ENCODE measurements around the gene PTGIS.

Gene PTGIS

GRCh38 chr20:49480236-49480635, 87.7 kb downstream of the PTGIS start:
- TF ChIP-seq TCF12 (IDR thresholded peaks at IDR 0.05; ENCODE audit: low read depth) (no peak), REST (IDR thresholded peaks at IDR 0.05; ENCODE audit: low read depth) (no peak), NFIC (IDR thresholded peaks at IDR 0.05) (no peak), MAX (IDR thresholded peaks at IDR 0.05) (no peak), CREB1 (IDR thresholded peaks at IDR 0.05; ENCODE audit: low read depth) (no peak), EP300 (IDR thresholded peaks at IDR 0.05; ENCODE audit: borderline replicate concordance) (no peak), TEAD4 (IDR thresholded peaks at IDR 0.05) (no peak), USF1 (IDR thresholded peaks at IDR 0.05) (no peak), YY1 (IDR thresholded peaks at IDR 0.05; ENCODE audit: low read depth) (no peak)

- TF ChIP-seq MAX (IDR thresholded peaks at IDR 0.05) (no peak), TEAD4 (IDR thresholded peaks at IDR 0.05) (no peak), CREB1 (IDR thresholded peaks at IDR 0.05; ENCODE audit: low read depth) (no peak), REST (IDR thresholded peaks at IDR 0.05; ENCODE audit: low read depth) (no peak), RAD21 (IDR thresholded peaks at IDR 0.05; ENCODE audit: low read depth) (no peak), EP300 (IDR thresholded peaks at IDR 0.05; ENCODE audit: borderline replicate concordance) (no peak)
Observed at GRCh38 chr20:49479785-49480184, 88.2 kb downstream of the PTGIS start.

- no peak for TF ChIP-seq EP300 (IDR thresholded peaks at IDR 0.05; ENCODE audit: borderline replicate concordance)
- no peak for TF ChIP-seq YY1 (IDR thresholded peaks at IDR 0.05; ENCODE audit: low read depth)
- no peak for TF ChIP-seq EGR1 (IDR thresholded peaks at IDR 0.05)
- TF ChIP-seq ZBTB7A (IDR thresholded peaks at IDR 0.05; ENCODE audit: low read depth), result no peak
- no peak for TF ChIP-seq TCF12 (IDR thresholded peaks at IDR 0.05; ENCODE audit: low read depth)
- TF ChIP-seq TEAD4 (IDR thresholded peaks at IDR 0.05), result no peak
- no peak for TF ChIP-seq MAX (IDR thresholded peaks at IDR 0.05)
- TF ChIP-seq CEBPB (IDR thresholded peaks at IDR 0.05), result no peak
- TF ChIP-seq RAD21 (IDR thresholded peaks at IDR 0.05; ENCODE audit: low read depth), result no peak
- no peak for TF ChIP-seq FOXM1 (IDR thresholded peaks at IDR 0.05; ENCODE audit: borderline replicate concordance, low read depth)
Observed at GRCh38 chr20:49478754-49479689, 88.9 kb downstream of the PTGIS start.

GRCh38 chr20:49478266-49478665, 89.7 kb downstream of the PTGIS start:
- TF ChIP-seq CEBPB (IDR thresholded peaks at IDR 0.05), result no peak
- no peak for TF ChIP-seq RAD21 (IDR thresholded peaks at IDR 0.05; ENCODE audit: low read depth)
- no peak for TF ChIP-seq EGR1 (IDR thresholded peaks at IDR 0.05)
- no peak for TF ChIP-seq YY1 (IDR thresholded peaks at IDR 0.05; ENCODE audit: low read depth)
- TF ChIP-seq MAX (IDR thresholded peaks at IDR 0.05), result no peak
- TF ChIP-seq REST (IDR thresholded peaks at IDR 0.05; ENCODE audit: low read depth), result no peak
- no peak for TF ChIP-seq TEAD4 (IDR thresholded peaks at IDR 0.05)
- TF ChIP-seq TCF12 (IDR thresholded peaks at IDR 0.05; ENCODE audit: low read depth), result no peak
- TF ChIP-seq TAF1 (IDR thresholded peaks at IDR 0.05; ENCODE audit: low read depth), result no peak
- TF ChIP-seq EP300 (IDR thresholded peaks at IDR 0.05; ENCODE audit: borderline replicate concordance), result no peak
- no peak for TF ChIP-seq CREB1 (IDR thresholded peaks at IDR 0.05; ENCODE audit: low read depth)
- no peak for TF ChIP-seq FOXM1 (IDR thresholded peaks at IDR 0.05; ENCODE audit: borderline replicate concordance, low read depth)
- TF ChIP-seq USF1 (IDR thresholded peaks at IDR 0.05), result no peak
- TF ChIP-seq NFIC (IDR thresholded peaks at IDR 0.05), result no peak

Data from Ishikawa (cell line).